ENCODE measurements around the gene ZNF423.

DNA sequence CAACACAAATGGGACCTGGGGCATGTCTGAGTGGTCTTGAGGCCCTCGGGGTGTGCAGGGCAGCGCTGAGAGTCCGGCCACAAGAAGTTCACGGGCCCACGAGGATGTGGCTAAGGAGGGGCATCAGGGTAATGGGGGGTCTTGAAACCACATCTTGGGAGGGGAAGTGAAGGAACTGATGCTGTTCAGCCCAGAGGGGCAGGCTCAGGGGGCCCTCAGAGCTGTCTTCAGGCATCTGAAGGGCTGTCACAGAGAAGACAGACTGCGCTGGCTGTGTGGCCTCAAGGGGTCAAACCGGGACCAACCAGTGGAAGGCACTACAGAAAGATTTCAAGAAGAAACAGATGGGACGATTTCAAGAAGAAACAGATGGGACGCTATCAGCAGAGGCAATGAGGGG, 45.1 kb downstream of the ZNF423 start:
- TF ChIP-seq ARNT (IDR thresholded peaks at IDR 0.05) (no peak), FOXK2 (IDR thresholded peaks at IDR 0.05) (no peak), BHLHE40 (IDR thresholded peaks at IDR 0.05; ENCODE audit: borderline replicate concordance) (no peak), SP1 (IDR thresholded peaks at IDR 0.05) (no peak), L3MBTL2 (conservative IDR thresholded peaks at IDR 0.05) (no peak), ELF4 (IDR thresholded peaks at IDR 0.05) (no peak), FOXM1 (IDR thresholded peaks at IDR 0.05; ENCODE audit: borderline replicate concordance) (no peak), FOXA1 (IDR thresholded peaks at IDR 0.05) (no peak), SUZ12 (IDR thresholded peaks at IDR 0.05) (no peak), NFRKB (IDR thresholded peaks at IDR 0.05) (no peak), CTBP1 (IDR thresholded peaks at IDR 0.05; ENCODE audit: borderline replicate concordance) (no peak)
